PFSK-1 (cell line): ENCODE data around the gene UTP20.

ENCODE experiments used
- FOXP2 ChIP-seq: optimal IDR thresholded peaks from 2 replicates; pipeline ENCODE3; 2011; ENCODE audit warnings: borderline replicate concordance, control low read depth, inconsistent platforms; ENCODE audit not compliant: insufficient read depth; ENCODE audit errors: extremely low read length, extremely low read depth
- POLR2AphosphoS5 ChIP-seq: IDR thresholded peaks from 2 replicates; pipeline ENCODE4 v1.6.1; 2012; ENCODE audit warnings: low read depth, mild to moderate bottlenecking, control low read depth, low read length, moderate library complexity
- SIN3A ChIP-seq: IDR thresholded peaks from 2 replicates; pipeline ENCODE4 v1.6.1; 2012; ENCODE audit warnings: mild to moderate bottlenecking, low read length, moderate library complexity, borderline replicate concordance; ENCODE audit not compliant: insufficient read depth
- TAF1 ChIP-seq: IDR thresholded peaks from 2 replicates; pipeline ENCODE4 v1.6.1; 2012; ENCODE audit warnings: low read length, control low read depth, borderline replicate concordance; ENCODE audit not compliant: insufficient read depth
- TF ChIP-seq, protein P1 (sequence below), 2 experiments: IDR thresholded peaks; 2 replicates each; pipeline versions ENCODE4 v1.6.1 to v1.8.0; 2011 to 2012; ENCODE audit warnings: low read depth in 2 of 2, low read length in 2 of 2, control low read depth in 1 of 2, inconsistent platforms in 1 of 2, mild to moderate bottlenecking in 1 of 2, moderate library complexity in 1 of 2; ENCODE audit not compliant: insufficient read depth in 1 of 2

UTP20 gene

DNA sequence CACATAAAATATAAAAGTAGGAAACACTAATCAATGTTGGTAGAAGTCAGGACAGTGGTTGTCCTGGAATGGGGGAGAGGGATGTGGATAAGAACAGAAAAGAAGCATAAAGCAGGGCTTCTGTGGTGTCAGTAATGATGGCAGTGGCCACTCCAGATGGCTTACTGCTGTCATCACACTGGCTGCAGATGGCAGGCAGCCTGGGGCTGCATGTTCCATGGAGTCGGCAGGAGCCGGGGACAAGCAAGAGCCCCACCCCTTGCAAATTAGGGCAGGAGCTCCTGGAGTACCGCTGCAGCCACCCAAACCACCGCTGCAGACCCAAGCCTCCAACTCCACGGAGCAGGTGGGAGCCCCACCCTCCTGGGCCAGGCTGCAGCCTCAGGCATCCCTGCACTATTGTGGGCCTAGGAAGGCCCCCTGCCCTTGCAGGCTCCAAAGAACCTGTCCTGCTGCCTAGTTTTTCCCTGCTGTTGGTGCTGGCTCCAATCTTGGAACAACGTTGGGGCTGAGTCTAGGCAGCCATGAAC is 41.0 kb upstream of the UTP20 start:
- TF ChIP-seq FOXP2 (no peak), POLR2AphosphoS5 (no peak), TAF1 (no peak), SIN3A (no peak)
- TF ChIP-seq, protein P1, sequence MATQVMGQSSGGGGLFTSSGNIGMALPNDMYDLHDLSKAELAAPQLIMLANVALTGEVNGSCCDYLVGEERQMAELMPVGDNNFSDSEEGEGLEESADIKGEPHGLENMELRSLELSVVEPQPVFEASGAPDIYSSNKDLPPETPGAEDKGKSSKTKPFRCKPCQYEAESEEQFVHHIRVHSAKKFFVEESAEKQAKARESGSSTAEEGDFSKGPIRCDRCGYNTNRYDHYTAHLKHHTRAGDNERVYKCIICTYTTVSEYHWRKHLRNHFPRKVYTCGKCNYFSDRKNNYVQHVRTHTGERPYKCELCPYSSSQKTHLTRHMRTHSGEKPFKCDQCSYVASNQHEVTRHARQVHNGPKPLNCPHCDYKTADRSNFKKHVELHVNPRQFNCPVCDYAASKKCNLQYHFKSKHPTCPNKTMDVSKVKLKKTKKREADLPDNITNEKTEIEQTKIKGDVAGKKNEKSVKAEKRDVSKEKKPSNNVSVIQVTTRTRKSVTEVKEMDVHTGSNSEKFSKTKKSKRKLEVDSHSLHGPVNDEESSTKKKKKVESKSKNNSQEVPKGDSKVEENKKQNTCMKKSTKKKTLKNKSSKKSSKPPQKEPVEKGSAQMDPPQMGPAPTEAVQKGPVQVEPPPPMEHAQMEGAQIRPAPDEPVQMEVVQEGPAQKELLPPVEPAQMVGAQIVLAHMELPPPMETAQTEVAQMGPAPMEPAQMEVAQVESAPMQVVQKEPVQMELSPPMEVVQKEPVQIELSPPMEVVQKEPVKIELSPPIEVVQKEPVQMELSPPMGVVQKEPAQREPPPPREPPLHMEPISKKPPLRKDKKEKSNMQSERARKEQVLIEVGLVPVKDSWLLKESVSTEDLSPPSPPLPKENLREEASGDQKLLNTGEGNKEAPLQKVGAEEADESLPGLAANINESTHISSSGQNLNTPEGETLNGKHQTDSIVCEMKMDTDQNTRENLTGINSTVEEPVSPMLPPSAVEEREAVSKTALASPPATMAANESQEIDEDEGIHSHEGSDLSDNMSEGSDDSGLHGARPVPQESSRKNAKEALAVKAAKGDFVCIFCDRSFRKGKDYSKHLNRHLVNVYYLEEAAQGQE (IDR thresholded peaks at IDR 0.05; ENCODE audit: insufficient read depth in 1 of 2, low read depth in 2 of 2, low read length in 2 of 2), result no peak

DNA sequence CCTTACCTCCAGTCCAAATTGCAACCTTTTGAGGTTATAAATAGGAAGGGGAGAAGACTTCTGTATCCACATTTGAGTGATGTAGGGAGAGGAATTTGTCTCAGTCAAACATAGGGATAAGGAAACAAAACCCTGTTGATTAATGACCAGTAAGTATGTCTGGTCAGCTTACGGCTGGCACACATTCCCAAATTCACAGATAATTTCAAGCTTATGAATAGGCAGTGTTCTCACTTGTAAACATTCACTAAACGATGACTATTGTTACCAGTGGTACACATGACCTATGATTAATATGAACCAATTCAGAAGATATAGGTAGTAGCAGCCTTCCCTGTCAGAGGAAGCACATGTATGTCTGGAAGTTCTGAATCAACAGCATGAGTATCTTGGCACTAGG is 36.8 kb upstream of the UTP20 start:
- TF ChIP-seq POLR2AphosphoS5 (no peak), FOXP2 (no peak), TAF1 (no peak), SIN3A (no peak)
- TF ChIP-seq, protein P1 (IDR thresholded peaks at IDR 0.05; ENCODE audit: insufficient read depth in 1 of 2, low read depth in 2 of 2, low read length in 2 of 2), result no peak

DNA sequence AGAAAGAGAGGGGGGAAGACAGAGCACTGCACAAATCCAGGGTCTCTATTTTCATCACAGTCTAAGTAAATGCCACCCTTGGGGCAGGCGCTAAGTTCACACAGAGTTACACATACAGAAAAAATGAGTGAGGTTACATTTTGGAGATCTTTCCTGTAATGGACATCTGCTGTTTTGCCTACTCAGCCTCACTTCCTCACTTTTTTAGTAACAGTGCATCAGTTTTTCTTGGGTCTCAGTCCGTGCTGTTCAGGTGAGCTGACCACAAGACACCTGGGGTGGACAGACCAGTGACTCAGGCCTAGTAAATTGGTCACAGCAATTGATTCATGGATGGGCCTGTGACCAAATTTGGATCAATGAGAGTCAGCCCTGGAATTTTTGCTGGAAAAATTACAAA is 36.3 kb upstream of the UTP20 start:
- TF ChIP-seq TAF1 (no peak), SIN3A (no peak), FOXP2 (no peak), POLR2AphosphoS5 (no peak)
- TF ChIP-seq, protein P1 (IDR thresholded peaks at IDR 0.05; ENCODE audit: insufficient read depth in 1 of 2, low read depth in 2 of 2, low read length in 2 of 2), result no peak

DNA sequence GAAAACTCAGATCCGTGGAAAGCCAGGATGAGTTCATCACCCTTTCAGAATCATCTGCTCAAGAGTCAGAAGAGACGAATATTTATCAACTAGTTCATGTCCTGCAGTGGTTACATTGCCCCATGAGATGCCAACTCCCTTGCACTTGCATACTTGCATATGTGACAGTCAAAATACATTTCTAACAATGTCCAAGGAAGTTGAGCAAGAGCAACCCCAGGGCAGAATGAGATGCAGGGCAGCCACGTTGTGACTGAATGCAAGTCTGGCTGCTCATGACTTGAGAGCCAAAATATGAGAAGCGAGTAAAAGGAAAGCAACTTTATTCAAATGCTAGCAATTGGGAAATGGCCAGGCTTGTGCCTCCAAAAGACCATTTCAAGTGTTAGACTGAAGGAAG is 23.6 kb upstream of the UTP20 start:
- TF ChIP-seq FOXP2, result no peak
- TF ChIP-seq SIN3A, result no peak
- no peak for TF ChIP-seq POLR2AphosphoS5
- TF ChIP-seq, protein P1 (IDR thresholded peaks at IDR 0.05; ENCODE audit: insufficient read depth in 1 of 2, low read depth in 2 of 2, low read length in 2 of 2), result no peak
- no peak for TF ChIP-seq TAF1

DNA sequence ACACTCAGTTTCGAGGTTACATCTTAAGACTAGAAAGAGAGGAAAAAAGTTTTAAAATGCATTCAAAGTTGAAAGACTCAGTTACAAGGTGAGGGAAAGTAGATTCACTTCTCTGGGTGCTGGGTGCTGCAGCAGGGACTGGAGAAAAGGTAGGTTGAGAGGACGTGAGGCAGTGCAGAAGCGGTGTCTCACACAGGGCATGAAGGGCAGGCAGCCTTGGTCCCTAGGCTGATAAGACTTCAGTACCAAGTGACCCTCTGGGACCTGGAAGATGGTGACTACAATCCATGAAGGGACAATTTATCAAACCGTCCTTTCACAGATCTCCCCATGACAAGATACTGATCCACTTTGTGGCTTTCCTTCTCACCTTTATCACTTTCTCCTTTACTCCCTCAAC is 22.5 kb upstream of the UTP20 start:
- TF ChIP-seq POLR2AphosphoS5 (no peak), TAF1 (no peak), FOXP2 (no peak), SIN3A (no peak)
- TF ChIP-seq, protein P1 (IDR thresholded peaks at IDR 0.05; ENCODE audit: insufficient read depth in 1 of 2, low read depth in 2 of 2, low read length in 2 of 2), result no peak
